ENCODE results near the gene MRPL40. TPM values are rescaled to one million over a fixed set of nuclear protein-coding genes. Genes with fewer than 3 reads are reported as not detected.

The MRPL40 gene
- total and polyA plus RNA-seq, 4 donors: 17.0 to 61.4 (median 32.2) TPM

DNA sequence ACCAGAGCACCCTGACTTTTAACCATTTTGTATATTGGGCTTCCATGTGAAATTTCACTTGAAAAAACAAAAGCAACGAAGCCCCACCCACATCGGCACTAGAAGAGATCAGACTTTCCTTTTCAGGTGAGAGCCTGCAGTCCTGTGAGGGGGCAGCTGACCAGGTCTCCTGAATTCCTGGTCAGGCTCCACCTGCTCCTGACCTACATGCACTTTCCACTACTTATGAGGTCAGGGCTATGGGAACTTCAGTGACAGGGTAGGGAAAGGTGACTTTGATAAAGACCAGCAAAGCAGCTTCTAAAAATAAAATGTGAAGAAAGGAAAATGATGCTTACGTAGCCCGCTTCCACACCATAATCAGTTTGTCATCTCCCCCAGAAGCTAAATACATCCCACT lies 25.5 kb upstream of the MRPL40 start:
- H3K27ac ChIP-seq (ENCODE audit: low read depth in 1 of 2, low read length in 1 of 2): peak overlapping the region in 1 of 2 donors; percentile 70
- no peak for ATAC-seq (ENCODE audit: insufficient read depth, low FRiP score)
- WGBS, 2 donors: 93 to 98% methylated on average over 4 of the region's 4 CpGs
- no peak for DNase-seq
- H3K36me3 ChIP-seq (ENCODE audit: control insufficient read depth in 4 of 4, insufficient read depth in 4 of 4, low read length in 4 of 4): peaks cover 4 to 35% (median 10%) of the 10 kb centered on the region in 4 donors
- H3K27me3 ChIP-seq (ENCODE audit: control insufficient read depth in 3 of 3, insufficient read depth in 3 of 3, low read length in 2 of 3): no peaks in the 10 kb centered on the region
- no peak overlapping the region for H3K4me3 ChIP-seq
- TF ChIP-seq, protein P1, sequence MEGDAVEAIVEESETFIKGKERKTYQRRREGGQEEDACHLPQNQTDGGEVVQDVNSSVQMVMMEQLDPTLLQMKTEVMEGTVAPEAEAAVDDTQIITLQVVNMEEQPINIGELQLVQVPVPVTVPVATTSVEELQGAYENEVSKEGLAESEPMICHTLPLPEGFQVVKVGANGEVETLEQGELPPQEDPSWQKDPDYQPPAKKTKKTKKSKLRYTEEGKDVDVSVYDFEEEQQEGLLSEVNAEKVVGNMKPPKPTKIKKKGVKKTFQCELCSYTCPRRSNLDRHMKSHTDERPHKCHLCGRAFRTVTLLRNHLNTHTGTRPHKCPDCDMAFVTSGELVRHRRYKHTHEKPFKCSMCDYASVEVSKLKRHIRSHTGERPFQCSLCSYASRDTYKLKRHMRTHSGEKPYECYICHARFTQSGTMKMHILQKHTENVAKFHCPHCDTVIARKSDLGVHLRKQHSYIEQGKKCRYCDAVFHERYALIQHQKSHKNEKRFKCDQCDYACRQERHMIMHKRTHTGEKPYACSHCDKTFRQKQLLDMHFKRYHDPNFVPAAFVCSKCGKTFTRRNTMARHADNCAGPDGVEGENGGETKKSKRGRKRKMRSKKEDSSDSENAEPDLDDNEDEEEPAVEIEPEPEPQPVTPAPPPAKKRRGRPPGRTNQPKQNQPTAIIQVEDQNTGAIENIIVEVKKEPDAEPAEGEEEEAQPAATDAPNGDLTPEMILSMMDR (IDR thresholded peaks at IDR 0.05; ENCODE audit: control extremely low read depth, extremely low read depth): no peak
- H3K4me1 ChIP-seq (ENCODE audit: control insufficient read depth in 5 of 5, insufficient read depth in 5 of 5, low read length in 5 of 5): peaks cover 0 to 12% (median 0%) of the 10 kb centered on the region in 5 donors
- H3K9ac ChIP-seq (ENCODE audit: insufficient read depth in 1 of 2, low read length in 2 of 2): no peak overlapping the region
- no peaks in the 10 kb centered on the region for H3K9me3 ChIP-seq (ENCODE audit: control insufficient read depth in 4 of 4, insufficient read depth in 3 of 4, low read length in 3 of 4)

DNA sequence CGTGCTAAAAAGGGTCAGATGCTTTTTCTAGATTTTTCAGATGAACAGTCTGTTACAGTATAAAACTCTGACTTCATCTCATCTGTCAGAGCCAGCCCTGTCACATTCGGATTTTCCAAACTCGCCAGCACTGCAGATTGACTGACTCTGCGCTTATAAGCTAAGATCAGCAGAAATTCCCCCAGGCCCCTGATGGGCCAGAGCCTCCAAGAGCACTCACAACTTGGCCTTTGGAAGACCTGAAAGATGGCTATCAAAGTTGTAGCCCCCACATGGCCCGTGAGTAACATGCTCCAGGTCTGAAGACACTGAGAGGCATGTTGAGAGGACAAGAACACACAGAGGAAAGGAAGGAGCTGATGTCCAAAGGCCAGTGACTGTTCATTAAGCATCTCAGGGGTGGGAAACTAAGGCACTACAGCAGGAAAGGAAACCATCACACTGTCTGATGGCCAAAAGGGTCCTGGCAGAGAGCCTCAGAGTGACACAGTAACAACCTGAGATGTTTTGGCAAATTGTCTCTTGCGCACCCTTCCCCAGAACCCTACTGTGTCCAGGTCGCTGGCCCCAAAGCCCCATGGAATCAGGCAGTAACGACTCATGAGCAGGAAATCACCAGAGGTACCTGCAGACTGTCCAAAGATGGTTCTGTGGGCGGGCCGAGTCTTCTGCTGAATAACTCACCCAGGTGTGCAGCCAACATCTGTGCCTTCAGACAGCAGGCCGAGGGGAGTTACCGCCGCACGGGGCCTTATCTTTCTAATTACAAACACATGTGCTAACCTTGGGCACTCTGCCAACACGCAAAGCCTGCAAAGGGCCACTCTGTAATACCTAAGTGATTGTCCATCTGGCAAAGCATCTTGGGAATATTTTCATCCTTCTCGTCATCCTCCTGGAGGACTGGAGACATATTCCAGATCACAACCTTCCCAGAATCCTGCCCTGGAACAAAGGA lies 24.4 kb upstream of the MRPL40 start:
- Histone ChIP-seq H3K9me3 (ENCODE audit: control insufficient read depth in 4 of 4, insufficient read depth in 3 of 4, low read length in 3 of 4) (no peaks in the 10 kb centered on the region), H3K4me3 (no peak overlapping the region), H3K27ac (ENCODE audit: low read depth in 1 of 2, low read length in 1 of 2) (peak overlapping the region in 1 of 2 donors; percentile 13), H3K4me1 (ENCODE audit: control insufficient read depth in 5 of 5, insufficient read depth in 5 of 5, low read length in 5 of 5) (peaks cover 0 to 12% (median 0%) of the 10 kb centered on the region in 5 donors), H3K27me3 (ENCODE audit: control insufficient read depth in 3 of 3, insufficient read depth in 3 of 3, low read length in 2 of 3) (no peaks in the 10 kb centered on the region), H3K36me3 (ENCODE audit: control insufficient read depth in 4 of 4, insufficient read depth in 4 of 4, low read length in 4 of 4) (peaks cover 4 to 34% (median 10%) of the 10 kb centered on the region in 4 donors), H3K9ac (ENCODE audit: insufficient read depth in 1 of 2, low read length in 2 of 2) (no peak overlapping the region)
- WGBS, 2 donors: 84 to 85% methylated on average over 16 of the region's 16 CpGs
- ATAC-seq (ENCODE audit: insufficient read depth, low FRiP score): no peak
- DNase-seq: peak in 1 of 3 donors; percentile 15
- TF ChIP-seq, protein P1 (IDR thresholded peaks at IDR 0.05; ENCODE audit: control extremely low read depth, extremely low read depth): no peak

DNA sequence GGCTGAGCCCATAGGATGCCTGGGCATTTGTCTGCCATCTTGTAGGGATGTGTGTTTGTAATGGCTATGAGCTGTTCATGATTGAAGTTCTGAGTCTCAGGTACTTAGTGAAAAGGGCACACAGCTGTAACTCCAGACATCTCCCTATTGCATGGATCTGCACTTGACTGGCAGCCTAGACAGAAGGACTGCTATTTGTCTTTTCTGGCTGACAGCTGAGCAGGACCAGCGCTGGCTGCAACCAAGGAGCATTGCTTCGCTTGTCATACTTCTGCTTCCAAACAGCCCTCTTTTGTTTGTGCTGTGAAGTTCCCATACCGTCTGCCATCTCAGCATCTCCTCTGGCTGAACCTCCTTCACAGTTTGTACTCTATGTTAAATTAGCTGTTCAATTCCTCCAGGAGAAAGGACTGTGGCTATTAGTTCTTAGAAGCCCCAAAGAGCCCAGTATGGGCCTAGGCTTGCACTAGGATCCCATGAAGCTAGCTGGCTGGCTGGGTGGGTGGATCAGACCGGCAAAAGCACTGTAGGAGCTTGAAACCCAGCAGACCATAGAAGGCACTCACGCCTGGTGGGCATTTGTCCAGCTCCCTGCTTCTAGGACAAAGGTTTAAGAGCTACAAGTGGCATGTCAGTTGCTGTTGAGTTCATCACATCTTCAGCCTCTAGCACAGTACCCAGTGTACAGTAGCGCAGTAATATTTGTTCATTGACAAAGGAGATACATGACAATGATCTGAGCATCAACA lies 21.2 kb upstream of the MRPL40 start:
- ATAC-seq (ENCODE audit: insufficient read depth, low FRiP score) (no peak), DNase-seq (no peak)
- 96 to 97% methylated on average over 6 of the region's 6 CpGs for WGBS, 2 donors
- TF ChIP-seq, protein P1 (IDR thresholded peaks at IDR 0.05; ENCODE audit: control extremely low read depth, extremely low read depth): no peak
- H3K4me1 ChIP-seq (ENCODE audit: control insufficient read depth in 5 of 5, insufficient read depth in 5 of 5, low read length in 5 of 5): peaks cover 0 to 12% (median 0%) of the 10 kb centered on the region in 5 donors
- peak overlapping the region in 1 of 2 donors; percentile 3 for H3K27ac ChIP-seq (ENCODE audit: low read depth in 1 of 2, low read length in 1 of 2)
- no peak overlapping the region for H3K9ac ChIP-seq (ENCODE audit: insufficient read depth in 1 of 2, low read length in 2 of 2)
- no peak overlapping the region for H3K4me3 ChIP-seq
- no peaks in the 10 kb centered on the region for H3K9me3 ChIP-seq (ENCODE audit: control insufficient read depth in 4 of 4, insufficient read depth in 3 of 4, low read length in 3 of 4)
- H3K27me3 ChIP-seq (ENCODE audit: control insufficient read depth in 3 of 3, insufficient read depth in 3 of 3, low read length in 2 of 3): no peaks in the 10 kb centered on the region
- H3K36me3 ChIP-seq (ENCODE audit: control insufficient read depth in 4 of 4, insufficient read depth in 4 of 4, low read length in 4 of 4): peaks cover 0 to 23% (median 5%) of the 10 kb centered on the region in 4 donors
